HCT116 (cell line): ENCODE measurements around the gene TMTC3. TPM values are rescaled to one million over a fixed set of nuclear protein-coding genes. Genes with fewer than 3 reads are reported as not detected.

ENCODE experiments used
- ATAC-seq: fragments of 200-7000 bp; cut with Tn5 transposase; 2 replicates; pipeline ENCODE4 v1.9.1; 2020; ENCODE audit warnings: mild to moderate bottlenecking, moderate library complexity
- BruUV-seq: library from RNA; stranded (reverse); fragments of 400-500 nt; replicated peaks from 2 replicates; lab custom pipeline; 2021; lab: Mats Ljungman, UMichigan
- CTCF ChIA-PET: fragments of 300-600 bp; sonication (Branson Sonifier 250); formaldehyde crosslinking; loops from one replicate; lab custom pipeline; 2021; ENCODE audit warnings: antibody characterized with exemption; lab: Charles Lee
- POLR2A ChIA-PET: fragments of 300-600, 350-600 bp; sonication (Branson Sonifier 250); formaldehyde crosslinking; loops from one replicate; lab custom pipeline; 2021; ENCODE audit warnings: antibody characterized with exemption; lab: Charles Lee
- RAD21 ChIA-PET, 2 experiments: fragments of 300-600 bp; sonication (Branson Sonifier 250); formaldehyde crosslinking; loops; one replicate each; lab custom pipeline; 2023; ENCODE audit warnings: low total read pairs in 2 of 2; ENCODE audit not compliant: uncharacterized antibody in 2 of 2, unreplicated experiment in 2 of 2, low non-redundant PET in 1 of 2; lab: Charles Lee
- DNase-seq: peaks from one replicate; pipeline ENCODE4 v3.0.0-alpha.2; 2010; ENCODE audit warnings: low read depth, low spot score
- H2AFZ ChIP-seq: fragments of 200-600 bp; shearing (Covaris generic), sonication (generic); 2 replicates; pipeline ENCODE4 v1.6.1; 2017; ENCODE audit warnings: low read depth, mixed run types, mixed read lengths, antibody characterized with exemption, low read length; ENCODE audit not compliant: poor library complexity, severe bottlenecking
- H3K27ac ChIP-seq: 2 replicates; pipeline ENCODE4 v1.5.1; 2012; ENCODE audit warnings: low read depth, low read length
- H3K27me3 ChIP-seq: fragments of 200-600 bp; sonication (generic); 2 replicates; pipeline ENCODE4 v1.6.1; 2016; ENCODE audit warnings: mixed run types, low read length, mixed read lengths; ENCODE audit not compliant: insufficient read depth
- H3K36me3 ChIP-seq, 2 experiments: fragments of 200-500 bp in 1 of 2; fragments of 200-600 bp in 1 of 2; sonication (Bioruptor generic) in 1 of 2; sonication (generic) in 1 of 2; 2 replicates each; pipeline versions ENCODE4 v1.5.1 to v1.6.1; 2014 to 2016; ENCODE audit warnings: low read length in 2 of 2, inconsistent platforms in 1 of 2, mixed read lengths in 1 of 2, mixed run types in 1 of 2; ENCODE audit not compliant: insufficient read depth in 2 of 2, control insufficient read depth in 1 of 2
- H3K4me1 ChIP-seq, 2 experiments: fragments of 200-600 bp in 1 of 2; sonication (generic) in 1 of 2; 2 replicates each; pipeline versions ENCODE4 v1.5.1 to v1.6.1; 2012 to 2017; ENCODE audit warnings: low read length in 2 of 2, inconsistent platforms in 1 of 2, mild to moderate bottlenecking in 1 of 2, mixed read lengths in 1 of 2, mixed run types in 1 of 2, moderate library complexity in 1 of 2; ENCODE audit not compliant: insufficient read depth in 2 of 2, control insufficient read depth in 1 of 2
- H3K4me2 ChIP-seq: fragments of 200-600 bp; sonication (generic); 2 replicates; pipeline ENCODE4 v1.6.1; 2017; ENCODE audit warnings: mixed run types, low read length, mixed read lengths
- H3K4me3 ChIP-seq, 2 experiments: fragments of 200-600 bp in 1 of 2; sonication (generic) in 1 of 2; replicated peaks in 1 of 2; 2 replicates each; pipeline ENCODE4 v1.5.1; 2011 to 2016; ENCODE audit warnings: low read length in 2 of 2, control low read depth in 1 of 2, low read depth in 1 of 2, mild to moderate bottlenecking in 1 of 2, mixed read lengths in 1 of 2, mixed run types in 1 of 2
- H3K79me2 ChIP-seq: fragments of 200-600 bp; sonication (generic); 2 replicates; pipeline ENCODE4 v1.6.1; 2017; ENCODE audit warnings: mild to moderate bottlenecking, mixed run types, low read length, moderate library complexity, mixed read lengths; ENCODE audit not compliant: insufficient read depth
- H3K9ac ChIP-seq: fragments of 200-600 bp; sonication (generic); 2 replicates; pipeline ENCODE4 v1.6.1; 2016; ENCODE audit warnings: low read length, mixed read lengths
- H3K9me2 ChIP-seq: fragments of 200-600 bp; sonication (generic), shearing (Covaris generic); 2 replicates; pipeline ENCODE4 v1.6.1; 2017; ENCODE audit warnings: mixed run types, mild to moderate bottlenecking, moderate library complexity; ENCODE audit not compliant: insufficient read depth
- H3K9me3 ChIP-seq, 2 experiments: fragments of 200-500 bp in 1 of 2; fragments of 200-600 bp in 1 of 2; sonication (Bioruptor generic) in 1 of 2; sonication (generic) in 1 of 2; 2 replicates each; pipeline ENCODE4 v1.6.1; 2014 to 2017; ENCODE audit warnings: low read length in 2 of 2, mixed read lengths in 2 of 2, inconsistent platforms in 1 of 2, low read depth in 1 of 2, mild to moderate bottlenecking in 1 of 2, mixed run types in 1 of 2, moderate library complexity in 1 of 2; ENCODE audit not compliant: control insufficient read depth in 1 of 2, insufficient read depth in 1 of 2
- H4K20me1 ChIP-seq: fragments of 200-600 bp; sonication (generic), shearing (Covaris generic); 2 replicates; pipeline ENCODE4 v1.6.1; 2017; ENCODE audit warnings: mixed run types, mild to moderate bottlenecking, moderate library complexity; ENCODE audit not compliant: insufficient read depth
- ATF3 ChIP-seq: IDR thresholded peaks from 2 replicates; pipeline ENCODE4 v1.6.1; 2012
- CBX3 ChIP-seq: IDR thresholded peaks from 2 replicates; pipeline ENCODE4 v1.6.1; 2012; ENCODE audit warnings: low read depth
- CTCF ChIP-seq, 3 experiments: fragments of 200-600 bp in 1 of 3; sonication (generic) in 1 of 3; IDR thresholded peaks in 2 of 3; conservative IDR thresholded peaks in 1 of 3; 2 replicates each; pipeline ENCODE4 v1.5.1; 2012 to 2017; ENCODE audit warnings: low read depth in 2 of 3, low read length in 2 of 3, antibody characterized with exemption in 1 of 3, borderline replicate concordance in 1 of 3, control low read depth in 1 of 3, mild to moderate bottlenecking in 1 of 3, mixed read lengths in 1 of 3, mixed run types in 1 of 3, moderate library complexity in 1 of 3; ENCODE audit not compliant: insufficient read depth in 1 of 3
- EGR1 ChIP-seq: IDR thresholded peaks from 2 replicates; pipeline ENCODE4 v1.6.1; 2012; ENCODE audit warnings: low read depth
- ELF1 ChIP-seq: IDR thresholded peaks from 2 replicates; pipeline ENCODE4 v1.6.1; 2012; ENCODE audit warnings: low read depth, borderline replicate concordance
- EZH2 ChIP-seq: fragments of 200-600 bp; sonication (generic); IDR thresholded peaks from 2 replicates; pipeline ENCODE4 v1.6.1; 2017; ENCODE audit warnings: antibody characterized with exemption, mixed run types
- EZH2phosphoT487 ChIP-seq: fragments of 200-600 bp; IDR thresholded peaks from 2 replicates; pipeline ENCODE4 v1.6.1; 2018; ENCODE audit warnings: antibody characterized with exemption, borderline replicate concordance
- JUND ChIP-seq: IDR thresholded peaks from 2 replicates; pipeline ENCODE4 v1.6.1; 2012
- MAX ChIP-seq: IDR thresholded peaks from 2 replicates; pipeline ENCODE4 v1.6.1; 2012
- POLR2A ChIP-seq: IDR thresholded peaks from 2 replicates; pipeline ENCODE4 v1.7.0; 2011; ENCODE audit warnings: borderline replicate concordance; ENCODE audit not compliant: insufficient read depth, insufficient read length; ENCODE audit errors: extremely low read depth
- POLR2AphosphoS5 ChIP-seq: IDR thresholded peaks from 2 replicates; pipeline ENCODE4 v1.6.1; 2011; ENCODE audit warnings: mild to moderate bottlenecking, low read depth, low read length, moderate library complexity
- RAD21 ChIP-seq: IDR thresholded peaks from 2 replicates; pipeline ENCODE4 v1.6.1; 2012; ENCODE audit warnings: low read depth, mild to moderate bottlenecking
- REST ChIP-seq: IDR thresholded peaks from 2 replicates; pipeline ENCODE4 v1.6.1; 2012; ENCODE audit warnings: low read depth
- SIN3A ChIP-seq: IDR thresholded peaks from 2 replicates; pipeline ENCODE4 v1.6.1; 2012; ENCODE audit warnings: low read depth
- SP1 ChIP-seq: IDR thresholded peaks from 2 replicates; pipeline ENCODE4 v1.6.1; 2012; ENCODE audit warnings: low read depth
- SRF ChIP-seq: IDR thresholded peaks from 2 replicates; pipeline ENCODE4 v1.6.1; 2012; ENCODE audit warnings: low read depth
- YY1 ChIP-seq: IDR thresholded peaks from 2 replicates; pipeline ENCODE4 v1.6.1; 2011; ENCODE audit warnings: low read length, low read depth, moderate library complexity, mild to moderate bottlenecking; ENCODE audit not compliant: insufficient replicate concordance; ENCODE audit errors: extremely low read depth
- ZBTB33 ChIP-seq: IDR thresholded peaks from 2 replicates; pipeline ENCODE4 v1.6.1; 2011; ENCODE audit warnings: mild to moderate bottlenecking, low read length, moderate library complexity; ENCODE audit not compliant: insufficient replicate concordance; ENCODE audit errors: extremely low read depth
- ZFX ChIP-seq: fragments of 450-650 bp; IDR thresholded peaks from 2 replicates; pipeline ENCODE4 v1.6.1; 2017
- ZNF274 ChIP-seq: fragments of 200-500 bp; sonication (Bioruptor generic); IDR thresholded peaks from 2 replicates; pipeline ENCODE4 v1.6.1; 2014; ENCODE audit warnings: mild to moderate bottlenecking, low read depth, low read length, inconsistent platforms
- intact Hi-C: fragments of 100-400 bp; cut with micrococcal nuclease; formaldehyde crosslinking; loops from 2 replicates; pipeline ENCODE4 v1.10.0; 2022
- total RNA-seq: library from RNA; stranded (reverse); gene quantifications from one replicate; pipeline ENCODE4 v1.2.1, GENCODE V29; 2021; ENCODE audit not compliant: unreplicated experiment

TMTC3 gene
- total RNA-seq, 1 experiment from 2014 or later = 22.5 TPM

- CTCF ChIA-PET = no interaction called here
- H2AFZ ChIP-seq = no peak overlapping the region
- POLR2A ChIA-PET = no interaction called here
- H3K9me2 ChIP-seq = no peaks in the 10 kb centered on the region
- H3K4me3 ChIP-seq = no peak overlapping the region
- H3K36me3 ChIP-seq = no peaks in the 10 kb centered on the region
- H3K79me2 ChIP-seq = peaks cover 57% of the 10 kb centered on the region
- RAD21 ChIA-PET = no interaction called here
- H4K20me1 ChIP-seq = no peaks in the 10 kb centered on the region
- H3K9ac ChIP-seq = no peak overlapping the region
- H3K27me3 ChIP-seq = no peaks in the 10 kb centered on the region
- no peak overlapping the region for H3K4me2 ChIP-seq
- intact Hi-C loops = no loop called here
- TF ChIP-seq MAX = no peak
- TF ChIP-seq POLR2AphosphoS5 = no peak
- no peak for TF ChIP-seq EGR1
- TF ChIP-seq EZH2phosphoT487 = no peak
- no peak for TF ChIP-seq RAD21
- no peak for TF ChIP-seq ELF1
- no peak for TF ChIP-seq REST
- TF ChIP-seq YY1 = no peak
- TF ChIP-seq SIN3A = no peak
- no peak for TF ChIP-seq ZBTB33
- TF ChIP-seq ZNF274 = no peak
- no peak for TF ChIP-seq EZH2
- TF ChIP-seq CTCF (IDR thresholded peaks at IDR 0.05 in 2 of 3, conservative IDR thresholded peaks at IDR 0.05 in 1 of 3; ENCODE audit: borderline replicate concordance in 1 of 3, insufficient read depth in 1 of 3, low read depth in 2 of 3, low read length in 2 of 3) = no peak
- TF ChIP-seq JUND = no peak
- no peak for TF ChIP-seq ATF3
- TF ChIP-seq SP1 = no peak
- TF ChIP-seq SRF = no peak
- no peak for TF ChIP-seq POLR2A
- TF ChIP-seq CBX3 = no peak
- TF ChIP-seq ZFX = no peak
- no peaks in the 10 kb centered on the region for H3K9me3 ChIP-seq
- peaks cover 3 to 9% of the 10 kb centered on the region in 2 experiments; a peak in 3 of 4 replicates for H3K4me1 ChIP-seq
- H3K27ac ChIP-seq = no peak overlapping the region
- DNase-seq (no peak), ATAC-seq (no peak)
- no TSS peak for BruUV-seq
Observed at GRCh38 chr12:88144546-88145468, 2.7 kb downstream of the TMTC3 start.
